HCT116 (cell line): ENCODE data around the gene UBTD2. TPM values are rescaled to one million over a fixed set of nuclear protein-coding genes. Genes with fewer than 3 reads are reported as not detected.

ENCODE experiments used
- ATAC-seq: fragments of 200-7000 bp; cut with Tn5 transposase; 2 replicates; pipeline ENCODE4 v1.9.1; 2020; ENCODE audit warnings: mild to moderate bottlenecking, moderate library complexity
- BruUV-seq: library from RNA; stranded (reverse); fragments of 400-500 nt; replicated peaks from 2 replicates; lab custom pipeline; 2021; lab: Mats Ljungman, UMichigan
- CTCF ChIA-PET: fragments of 300-600 bp; sonication (Branson Sonifier 250); formaldehyde crosslinking; loops from one replicate; lab custom pipeline; 2021; ENCODE audit warnings: antibody characterized with exemption; lab: Charles Lee
- POLR2A ChIA-PET: fragments of 300-600, 350-600 bp; sonication (Branson Sonifier 250); formaldehyde crosslinking; loops from one replicate; lab custom pipeline; 2021; ENCODE audit warnings: antibody characterized with exemption; lab: Charles Lee
- RAD21 ChIA-PET, 2 experiments: fragments of 300-600 bp; sonication (Branson Sonifier 250); formaldehyde crosslinking; loops; one replicate each; lab custom pipeline; 2023; ENCODE audit warnings: low total read pairs in 2 of 2; ENCODE audit not compliant: uncharacterized antibody in 2 of 2, unreplicated experiment in 2 of 2, low non-redundant PET in 1 of 2; lab: Charles Lee
- DNase-seq: peaks from one replicate; pipeline ENCODE4 v3.0.0-alpha.2; 2010; ENCODE audit warnings: low read depth, low spot score
- H2AFZ ChIP-seq: fragments of 200-600 bp; shearing (Covaris generic), sonication (generic); 2 replicates; pipeline ENCODE4 v1.6.1; 2017; ENCODE audit warnings: low read depth, mixed run types, mixed read lengths, antibody characterized with exemption, low read length; ENCODE audit not compliant: poor library complexity, severe bottlenecking
- H3K27ac ChIP-seq: 2 replicates; pipeline ENCODE4 v1.5.1; 2012; ENCODE audit warnings: low read depth, low read length
- H3K27me3 ChIP-seq: fragments of 200-600 bp; sonication (generic); 2 replicates; pipeline ENCODE4 v1.6.1; 2016; ENCODE audit warnings: mixed run types, low read length, mixed read lengths; ENCODE audit not compliant: insufficient read depth
- H3K36me3 ChIP-seq, 2 experiments: fragments of 200-500 bp in 1 of 2; fragments of 200-600 bp in 1 of 2; sonication (Bioruptor generic) in 1 of 2; sonication (generic) in 1 of 2; 2 replicates each; pipeline versions ENCODE4 v1.5.1 to v1.6.1; 2014 to 2016; ENCODE audit warnings: low read length in 2 of 2, inconsistent platforms in 1 of 2, mixed read lengths in 1 of 2, mixed run types in 1 of 2; ENCODE audit not compliant: insufficient read depth in 2 of 2, control insufficient read depth in 1 of 2
- H3K4me1 ChIP-seq, 2 experiments: fragments of 200-600 bp in 1 of 2; sonication (generic) in 1 of 2; 2 replicates each; pipeline versions ENCODE4 v1.5.1 to v1.6.1; 2012 to 2017; ENCODE audit warnings: low read length in 2 of 2, inconsistent platforms in 1 of 2, mild to moderate bottlenecking in 1 of 2, mixed read lengths in 1 of 2, mixed run types in 1 of 2, moderate library complexity in 1 of 2; ENCODE audit not compliant: insufficient read depth in 2 of 2, control insufficient read depth in 1 of 2
- H3K4me2 ChIP-seq: fragments of 200-600 bp; sonication (generic); 2 replicates; pipeline ENCODE4 v1.6.1; 2017; ENCODE audit warnings: mixed run types, low read length, mixed read lengths
- H3K4me3 ChIP-seq, 2 experiments: fragments of 200-600 bp in 1 of 2; sonication (generic) in 1 of 2; replicated peaks in 1 of 2; 2 replicates each; pipeline ENCODE4 v1.5.1; 2011 to 2016; ENCODE audit warnings: low read length in 2 of 2, control low read depth in 1 of 2, low read depth in 1 of 2, mild to moderate bottlenecking in 1 of 2, mixed read lengths in 1 of 2, mixed run types in 1 of 2
- H3K79me2 ChIP-seq: fragments of 200-600 bp; sonication (generic); 2 replicates; pipeline ENCODE4 v1.6.1; 2017; ENCODE audit warnings: mild to moderate bottlenecking, mixed run types, low read length, moderate library complexity, mixed read lengths; ENCODE audit not compliant: insufficient read depth
- H3K9ac ChIP-seq: fragments of 200-600 bp; sonication (generic); 2 replicates; pipeline ENCODE4 v1.6.1; 2016; ENCODE audit warnings: low read length, mixed read lengths
- H3K9me2 ChIP-seq: fragments of 200-600 bp; sonication (generic), shearing (Covaris generic); 2 replicates; pipeline ENCODE4 v1.6.1; 2017; ENCODE audit warnings: mixed run types, mild to moderate bottlenecking, moderate library complexity; ENCODE audit not compliant: insufficient read depth
- H3K9me3 ChIP-seq, 2 experiments: fragments of 200-500 bp in 1 of 2; fragments of 200-600 bp in 1 of 2; sonication (Bioruptor generic) in 1 of 2; sonication (generic) in 1 of 2; 2 replicates each; pipeline ENCODE4 v1.6.1; 2014 to 2017; ENCODE audit warnings: low read length in 2 of 2, mixed read lengths in 2 of 2, inconsistent platforms in 1 of 2, low read depth in 1 of 2, mild to moderate bottlenecking in 1 of 2, mixed run types in 1 of 2, moderate library complexity in 1 of 2; ENCODE audit not compliant: control insufficient read depth in 1 of 2, insufficient read depth in 1 of 2
- H4K20me1 ChIP-seq: fragments of 200-600 bp; sonication (generic), shearing (Covaris generic); 2 replicates; pipeline ENCODE4 v1.6.1; 2017; ENCODE audit warnings: mixed run types, mild to moderate bottlenecking, moderate library complexity; ENCODE audit not compliant: insufficient read depth
- CEBPB ChIP-seq: IDR thresholded peaks from 2 replicates; pipeline ENCODE4 v1.6.1; 2012; ENCODE audit warnings: low read depth
- EGR1 ChIP-seq: IDR thresholded peaks from 2 replicates; pipeline ENCODE4 v1.6.1; 2012; ENCODE audit warnings: low read depth
- ELF1 ChIP-seq: IDR thresholded peaks from 2 replicates; pipeline ENCODE4 v1.6.1; 2012; ENCODE audit warnings: low read depth, borderline replicate concordance
- FOSL1 ChIP-seq: IDR thresholded peaks from 2 replicates; pipeline ENCODE4 v1.6.1; 2012; ENCODE audit warnings: low read depth
- JUND ChIP-seq: IDR thresholded peaks from 2 replicates; pipeline ENCODE4 v1.6.1; 2012
- POLR2A ChIP-seq: IDR thresholded peaks from 2 replicates; pipeline ENCODE4 v1.7.0; 2011; ENCODE audit warnings: borderline replicate concordance; ENCODE audit not compliant: insufficient read depth, insufficient read length; ENCODE audit errors: extremely low read depth
- RAD21 ChIP-seq: IDR thresholded peaks from 2 replicates; pipeline ENCODE4 v1.6.1; 2012; ENCODE audit warnings: low read depth, mild to moderate bottlenecking
- SIN3A ChIP-seq: IDR thresholded peaks from 2 replicates; pipeline ENCODE4 v1.6.1; 2012; ENCODE audit warnings: low read depth
- TCF7L2 ChIP-seq: IDR thresholded peaks from 2 replicates; pipeline ENCODE4 v1.7.0; 2011; ENCODE audit warnings: borderline replicate concordance, inconsistent platforms; ENCODE audit not compliant: insufficient read depth, insufficient read length; ENCODE audit errors: extremely low read depth
- ZFX ChIP-seq: fragments of 450-650 bp; IDR thresholded peaks from 2 replicates; pipeline ENCODE4 v1.6.1; 2017
- ZNF274 ChIP-seq: fragments of 200-500 bp; sonication (Bioruptor generic); IDR thresholded peaks from 2 replicates; pipeline ENCODE4 v1.6.1; 2014; ENCODE audit warnings: mild to moderate bottlenecking, low read depth, low read length, inconsistent platforms
- intact Hi-C: fragments of 100-400 bp; cut with micrococcal nuclease; formaldehyde crosslinking; loops from 2 replicates; pipeline ENCODE4 v1.10.0; 2022
- total RNA-seq: library from RNA; stranded (reverse); gene quantifications from one replicate; pipeline ENCODE4 v1.2.1, GENCODE V29; 2021; ENCODE audit not compliant: unreplicated experiment
- TF ChIP-seq, protein P1 (sequence below): IDR thresholded peaks from 2 replicates; pipeline ENCODE4 v1.6.1; 2012; ENCODE audit warnings: low read depth
- TF ChIP-seq, protein P2 (sequence below): IDR thresholded peaks from 2 replicates; pipeline ENCODE4 v1.6.1; 2012
- TF ChIP-seq, protein P3 (sequence below): IDR thresholded peaks from 2 replicates; pipeline ENCODE4 v1.6.1; 2011; ENCODE audit warnings: mild to moderate bottlenecking, low read length, moderate library complexity; ENCODE audit not compliant: insufficient replicate concordance; ENCODE audit errors: extremely low read depth
- TF ChIP-seq, protein P4 (sequence below): IDR thresholded peaks from 2 replicates; pipeline ENCODE4 v1.6.1; 2012

Gene UBTD2
- total RNA-seq, 1 experiment from 2014 or later = 15.9 TPM

DNA sequence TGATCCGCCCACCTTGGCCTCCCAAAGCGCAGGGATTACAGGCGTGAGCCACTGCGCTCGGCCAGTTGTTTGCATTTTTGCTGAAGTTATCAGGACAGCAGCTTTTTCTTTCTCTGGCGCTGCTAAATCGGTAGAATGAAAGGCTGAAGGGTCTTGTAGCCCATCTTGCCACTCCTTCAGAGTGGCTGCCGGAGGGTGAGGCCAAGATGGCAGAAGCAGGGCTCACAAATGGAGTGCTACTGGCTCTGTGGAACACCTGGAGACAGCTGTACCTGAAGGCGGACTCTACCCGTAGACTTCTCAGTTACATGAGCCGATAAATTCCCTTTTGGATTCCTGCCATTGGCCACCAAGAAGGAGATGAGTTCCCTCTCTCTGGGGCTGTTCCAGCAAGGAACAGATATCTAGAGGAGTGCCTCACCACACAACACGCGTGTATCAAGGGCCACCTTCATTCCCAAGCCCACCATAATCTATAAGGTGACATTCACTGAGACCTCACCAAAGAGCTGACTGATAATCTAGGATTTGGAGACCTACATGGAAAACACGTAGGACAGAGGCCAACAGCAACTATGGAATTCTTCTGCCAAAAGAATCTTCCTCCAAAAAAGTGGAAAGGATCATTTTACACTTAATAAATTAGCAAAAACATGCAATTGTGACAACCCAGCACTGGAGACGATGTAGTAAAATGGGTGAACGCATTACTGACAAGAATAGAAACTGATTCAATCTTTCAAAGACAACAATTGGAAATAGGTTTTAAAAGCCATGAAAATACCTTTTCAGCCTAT lies 117.3 kb downstream of the UBTD2 start (continued):
- TF ChIP-seq, protein P1, sequence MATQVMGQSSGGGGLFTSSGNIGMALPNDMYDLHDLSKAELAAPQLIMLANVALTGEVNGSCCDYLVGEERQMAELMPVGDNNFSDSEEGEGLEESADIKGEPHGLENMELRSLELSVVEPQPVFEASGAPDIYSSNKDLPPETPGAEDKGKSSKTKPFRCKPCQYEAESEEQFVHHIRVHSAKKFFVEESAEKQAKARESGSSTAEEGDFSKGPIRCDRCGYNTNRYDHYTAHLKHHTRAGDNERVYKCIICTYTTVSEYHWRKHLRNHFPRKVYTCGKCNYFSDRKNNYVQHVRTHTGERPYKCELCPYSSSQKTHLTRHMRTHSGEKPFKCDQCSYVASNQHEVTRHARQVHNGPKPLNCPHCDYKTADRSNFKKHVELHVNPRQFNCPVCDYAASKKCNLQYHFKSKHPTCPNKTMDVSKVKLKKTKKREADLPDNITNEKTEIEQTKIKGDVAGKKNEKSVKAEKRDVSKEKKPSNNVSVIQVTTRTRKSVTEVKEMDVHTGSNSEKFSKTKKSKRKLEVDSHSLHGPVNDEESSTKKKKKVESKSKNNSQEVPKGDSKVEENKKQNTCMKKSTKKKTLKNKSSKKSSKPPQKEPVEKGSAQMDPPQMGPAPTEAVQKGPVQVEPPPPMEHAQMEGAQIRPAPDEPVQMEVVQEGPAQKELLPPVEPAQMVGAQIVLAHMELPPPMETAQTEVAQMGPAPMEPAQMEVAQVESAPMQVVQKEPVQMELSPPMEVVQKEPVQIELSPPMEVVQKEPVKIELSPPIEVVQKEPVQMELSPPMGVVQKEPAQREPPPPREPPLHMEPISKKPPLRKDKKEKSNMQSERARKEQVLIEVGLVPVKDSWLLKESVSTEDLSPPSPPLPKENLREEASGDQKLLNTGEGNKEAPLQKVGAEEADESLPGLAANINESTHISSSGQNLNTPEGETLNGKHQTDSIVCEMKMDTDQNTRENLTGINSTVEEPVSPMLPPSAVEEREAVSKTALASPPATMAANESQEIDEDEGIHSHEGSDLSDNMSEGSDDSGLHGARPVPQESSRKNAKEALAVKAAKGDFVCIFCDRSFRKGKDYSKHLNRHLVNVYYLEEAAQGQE = no peak
- TF ChIP-seq ELF1 (no peak), ZNF274 (no peak), FOSL1 (no peak)
- TF ChIP-seq, protein P2, sequence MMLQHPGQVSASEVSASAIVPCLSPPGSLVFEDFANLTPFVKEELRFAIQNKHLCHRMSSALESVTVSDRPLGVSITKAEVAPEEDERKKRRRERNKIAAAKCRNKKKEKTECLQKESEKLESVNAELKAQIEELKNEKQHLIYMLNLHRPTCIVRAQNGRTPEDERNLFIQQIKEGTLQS = no peak
- TF ChIP-seq, protein P3, sequence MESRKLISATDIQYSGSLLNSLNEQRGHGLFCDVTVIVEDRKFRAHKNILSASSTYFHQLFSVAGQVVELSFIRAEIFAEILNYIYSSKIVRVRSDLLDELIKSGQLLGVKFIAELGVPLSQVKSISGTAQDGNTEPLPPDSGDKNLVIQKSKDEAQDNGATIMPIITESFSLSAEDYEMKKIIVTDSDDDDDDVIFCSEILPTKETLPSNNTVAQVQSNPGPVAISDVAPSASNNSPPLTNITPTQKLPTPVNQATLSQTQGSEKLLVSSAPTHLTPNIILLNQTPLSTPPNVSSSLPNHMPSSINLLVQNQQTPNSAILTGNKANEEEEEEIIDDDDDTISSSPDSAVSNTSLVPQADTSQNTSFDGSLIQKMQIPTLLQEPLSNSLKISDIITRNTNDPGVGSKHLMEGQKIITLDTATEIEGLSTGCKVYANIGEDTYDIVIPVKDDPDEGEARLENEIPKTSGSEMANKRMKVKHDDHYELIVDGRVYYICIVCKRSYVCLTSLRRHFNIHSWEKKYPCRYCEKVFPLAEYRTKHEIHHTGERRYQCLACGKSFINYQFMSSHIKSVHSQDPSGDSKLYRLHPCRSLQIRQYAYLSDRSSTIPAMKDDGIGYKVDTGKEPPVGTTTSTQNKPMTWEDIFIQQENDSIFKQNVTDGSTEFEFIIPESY = no peak

DNA sequence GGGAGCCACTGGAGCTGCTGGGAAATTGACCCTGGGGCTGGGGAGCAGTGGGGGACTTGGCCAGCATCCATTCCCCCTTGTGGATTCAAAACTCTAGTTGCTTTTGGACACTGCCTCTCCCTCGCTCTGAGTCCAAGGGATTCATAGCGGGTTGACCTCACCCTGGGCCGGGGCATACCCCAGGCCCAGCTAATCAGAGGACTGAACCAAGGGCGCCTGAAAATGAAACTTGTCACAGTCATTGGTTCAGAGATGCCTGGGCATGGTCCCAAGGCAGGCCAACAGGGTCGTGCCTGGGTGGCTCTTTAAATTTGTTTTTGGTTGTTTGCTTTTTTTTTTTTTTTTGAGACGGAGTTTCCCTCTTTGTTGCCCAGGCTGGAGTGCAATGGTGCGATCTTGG lies 118.1 kb downstream of the UBTD2 start:
- no peaks in the 10 kb centered on the region for H3K9me2 ChIP-seq
- ATAC-seq = no peak
- no peak overlapping the region for H2AFZ ChIP-seq
- no peaks in the 10 kb centered on the region for H4K20me1 ChIP-seq
- ChIA-PET CTCF (no interaction called here), POLR2A (no interaction called here), RAD21 (no interaction called here)
- no peak overlapping the region for H3K4me2 ChIP-seq
- intact Hi-C loops = no loop called here
- DNase-seq = no peak
- no peaks in the 10 kb centered on the region for H3K27me3 ChIP-seq
- no peaks in the 10 kb centered on the region; a peak in 2 of 4 replicates for H3K4me1 ChIP-seq
- H3K36me3 ChIP-seq = no peaks in the 10 kb centered on the region
- peaks cover 3% of the 10 kb centered on the region; the same call in 1 of the 2 replicates for H3K79me2 ChIP-seq
- no peaks in the 10 kb centered on the region for H3K9me3 ChIP-seq
- no peak overlapping the region for H3K4me3 ChIP-seq
- H3K27ac ChIP-seq = no peak overlapping the region
- H3K9ac ChIP-seq = no peak overlapping the region
- BruUV-seq = no TSS peak
- TF ChIP-seq CEBPB = no peak
- TF ChIP-seq, protein P2 = no peak
- TF ChIP-seq FOSL1 = no peak
- TF ChIP-seq, protein P3 = no peak
- TF ChIP-seq EGR1 = no peak
- TF ChIP-seq JUND = no peak
- TF ChIP-seq RAD21 = no peak
- TF ChIP-seq ELF1 = no peak
- TF ChIP-seq POLR2A = no peak
- TF ChIP-seq ZFX = no peak
- no peak for TF ChIP-seq TCF7L2
- no peak for TF ChIP-seq SIN3A
- TF ChIP-seq, protein P4, sequence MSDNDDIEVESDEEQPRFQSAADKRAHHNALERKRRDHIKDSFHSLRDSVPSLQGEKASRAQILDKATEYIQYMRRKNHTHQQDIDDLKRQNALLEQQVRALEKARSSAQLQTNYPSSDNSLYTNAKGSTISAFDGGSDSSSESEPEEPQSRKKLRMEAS = no peak
